ENCODE results near the gene IGF1. TPM values are rescaled to one million over a fixed set of nuclear protein-coding genes. Genes with fewer than 3 reads are reported as not detected.

Gene IGF1
- total RNA-seq, 1 donor from 2014 or later, result 10.9 TPM

DNA sequence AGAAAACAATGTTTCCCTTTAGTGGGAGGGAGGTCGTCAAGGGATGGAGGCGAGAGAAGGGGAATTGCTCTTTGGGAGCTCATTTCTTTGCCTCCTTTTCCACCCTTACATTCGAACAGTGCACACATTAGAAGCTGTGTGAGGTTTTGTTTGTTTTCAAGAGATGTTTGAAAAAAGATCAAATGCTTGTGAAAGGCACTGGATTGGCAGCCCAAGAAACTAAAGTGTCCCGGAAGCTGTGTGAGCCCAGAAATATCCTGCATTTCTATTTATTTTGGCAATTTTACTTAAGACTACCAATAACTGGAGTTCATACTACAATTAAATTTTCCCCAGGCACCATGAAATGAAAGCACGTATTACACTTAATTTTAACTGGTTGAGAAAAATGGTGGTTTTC lies 67.0 kb downstream of the IGF1 start:
- intact Hi-C loops (cut with DNase I), result no loop called here
- no peak for DNase-seq (ENCODE audit: missing footprints)
- no peak for ATAC-seq

DNA sequence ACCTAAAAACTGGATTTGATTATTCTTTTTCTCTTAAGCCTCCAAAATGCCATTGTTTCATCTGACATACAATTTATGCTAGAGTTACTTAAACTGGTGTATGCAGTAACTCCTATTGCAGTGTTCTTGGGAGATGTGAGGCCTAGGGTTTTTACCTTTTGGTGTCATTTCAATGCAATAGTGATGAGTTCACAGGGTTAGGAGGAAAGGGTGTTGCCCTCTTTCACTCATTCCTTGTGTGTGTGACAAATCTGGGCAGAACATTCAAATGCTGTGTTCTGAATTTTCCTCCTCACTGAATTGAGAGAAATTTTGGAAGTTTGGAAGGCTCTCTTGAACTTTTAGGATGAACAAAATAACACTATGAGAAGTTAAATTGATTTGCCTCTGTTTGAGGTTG lies 69.9 kb downstream of the IGF1 start:
- intact Hi-C loops (cut with DNase I), result no loop called here
- ATAC-seq, result no peak
- DNase-seq (ENCODE audit: missing footprints), result no peak

DNA sequence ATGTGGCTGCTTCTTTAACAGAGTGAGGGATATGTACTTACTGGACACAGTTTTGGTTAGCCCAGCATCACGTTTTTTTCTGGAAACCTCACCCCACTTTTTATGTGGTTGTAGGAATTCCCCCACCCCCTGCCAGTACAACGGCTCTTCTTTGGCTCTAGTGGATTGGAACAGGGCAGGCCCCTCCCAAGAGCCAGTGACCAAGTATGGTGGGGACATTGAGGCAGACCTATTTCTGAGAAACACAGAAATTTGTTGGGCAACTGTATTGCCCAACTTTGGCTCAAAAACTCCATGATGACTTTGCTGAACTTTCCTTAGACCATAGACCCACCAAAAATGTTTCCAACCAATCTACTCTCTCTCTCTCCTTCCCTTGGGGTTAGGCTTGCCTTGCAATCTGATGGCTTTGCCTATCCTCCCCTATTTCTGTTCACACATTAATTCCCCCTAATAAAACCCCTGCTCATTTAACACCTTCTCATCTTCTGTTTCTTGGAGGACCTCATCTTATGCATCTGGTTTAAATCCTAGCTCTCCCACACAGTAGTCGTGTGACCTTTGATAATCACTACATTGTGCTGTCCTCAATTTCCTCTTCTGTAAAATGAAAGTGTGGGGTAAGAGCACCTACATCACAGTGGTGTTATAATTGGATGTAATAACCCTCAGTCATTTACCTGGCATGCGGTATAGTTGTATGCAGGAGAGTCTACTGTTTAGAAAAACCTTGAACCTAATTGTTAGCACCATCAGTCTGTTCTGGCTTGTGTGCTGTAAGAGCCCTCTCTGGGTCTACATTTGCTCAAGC lies 71.7 kb downstream of the IGF1 start:
- intact Hi-C loops (cut with DNase I), result no loop called here
- no peak for DNase-seq (ENCODE audit: missing footprints)
- ATAC-seq, result no peak

DNA sequence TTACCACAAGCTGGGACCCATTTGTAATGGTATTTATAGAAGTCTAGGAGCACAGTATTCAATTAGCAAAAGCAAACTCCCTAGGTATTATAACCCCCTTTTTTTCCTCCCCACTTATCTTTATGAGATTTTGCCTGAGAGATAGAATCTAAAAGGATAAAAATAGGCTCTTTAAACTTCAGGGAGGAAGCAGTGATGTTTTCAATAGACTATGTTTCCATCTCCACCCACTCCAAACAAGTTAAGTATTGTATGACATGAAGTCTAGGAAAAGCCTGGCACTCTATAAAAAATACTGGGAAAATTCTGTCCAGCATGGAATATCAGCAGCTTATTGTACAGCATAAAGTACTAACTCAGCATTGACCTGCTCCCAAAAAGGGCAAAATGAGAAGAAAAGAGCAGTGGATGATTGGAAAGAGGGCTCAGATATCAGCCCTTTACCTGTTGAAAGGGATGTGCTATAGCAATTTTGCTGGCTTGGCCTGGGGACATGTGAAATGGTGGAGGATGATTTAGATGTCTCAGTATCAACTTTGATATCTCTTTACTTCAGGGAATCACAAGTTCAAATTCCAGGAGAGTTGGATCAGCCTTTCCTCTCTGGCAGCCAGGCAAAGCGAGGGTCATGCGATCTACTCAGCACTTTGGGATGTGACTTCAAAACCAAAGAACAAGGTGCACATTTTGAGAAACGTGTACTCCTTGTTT lies 72.4 kb downstream of the IGF1 start:
- ATAC-seq (no peak), DNase-seq (ENCODE audit: missing footprints) (no peak)
- intact Hi-C loops (cut with DNase I), result no loop called here

DNA sequence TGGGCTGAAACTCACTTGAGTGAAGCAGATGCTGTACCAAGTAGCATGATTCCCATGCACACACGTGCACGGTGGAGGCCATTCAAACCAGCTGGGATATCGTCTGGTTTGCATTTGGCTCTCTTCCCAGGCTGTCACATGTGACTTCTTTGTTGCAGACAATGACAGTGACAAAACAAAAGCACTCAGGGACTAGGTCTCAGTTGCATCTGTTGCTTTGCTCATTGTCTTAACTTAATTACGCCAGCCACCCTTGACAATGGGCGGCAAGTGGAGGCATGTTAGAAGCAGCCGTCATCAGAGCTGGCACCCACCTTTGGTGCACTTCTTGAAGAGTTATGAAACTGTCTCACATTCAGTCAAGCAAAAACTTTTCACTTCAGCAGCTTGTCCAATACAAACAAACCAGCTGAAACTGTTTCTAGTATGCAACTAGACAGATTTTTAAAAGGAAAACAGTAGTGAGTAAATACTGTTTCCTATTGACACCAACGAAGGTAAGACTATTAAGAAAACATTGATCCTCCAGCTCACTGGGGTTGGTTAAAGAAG lies 74.3 kb downstream of the IGF1 start:
- ATAC-seq, result peak; percentile 80
- DNase-seq (ENCODE audit: missing footprints), result peak; percentile 73
- intact Hi-C loops (cut with DNase I), result no loop called here

DNA sequence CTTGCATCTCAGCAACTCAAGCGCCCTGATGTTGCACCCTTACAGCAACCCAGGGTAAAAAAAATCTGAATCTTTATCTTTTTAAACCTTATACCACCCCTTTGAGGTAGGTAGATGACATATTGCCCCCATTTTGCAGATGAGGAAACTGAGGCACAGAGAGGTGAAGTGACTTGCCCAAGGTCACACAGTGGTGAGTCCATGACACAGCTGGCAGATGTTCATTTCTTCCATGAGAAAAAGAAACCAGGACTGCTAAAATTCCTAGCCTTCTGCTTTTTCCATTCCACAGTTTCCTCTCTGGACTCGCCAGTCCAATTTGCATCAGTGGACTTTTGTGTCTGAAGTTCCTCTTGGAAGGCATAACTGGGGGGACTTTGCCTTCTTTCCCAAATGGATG lies 79.3 kb downstream of the IGF1 start:
- no peak for DNase-seq (ENCODE audit: missing footprints)
- intact Hi-C loops (cut with DNase I), result no loop called here
- ATAC-seq, result no peak

DNA sequence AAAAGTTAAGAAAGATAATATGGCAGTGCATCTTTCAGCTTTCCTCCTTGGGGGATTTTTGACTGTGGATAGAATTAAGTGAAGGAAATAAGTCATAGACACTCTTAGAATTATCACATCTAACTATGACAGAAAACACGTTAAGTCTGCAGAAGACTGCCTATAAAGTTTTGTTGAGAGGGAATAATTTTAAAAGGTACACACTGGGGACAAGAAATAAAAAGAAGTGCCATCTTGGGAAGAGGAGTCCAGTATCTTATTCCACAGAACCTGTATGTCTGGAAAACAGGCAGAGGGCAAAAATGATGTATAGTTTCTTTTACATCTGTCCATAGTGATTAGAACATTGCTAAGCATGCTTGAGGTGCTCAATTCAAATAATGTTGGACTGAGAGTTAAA lies 80.7 kb downstream of the IGF1 start:
- ATAC-seq (no peak), DNase-seq (ENCODE audit: missing footprints) (no peak)
- intact Hi-C loops (cut with DNase I), result no loop called here

DNA sequence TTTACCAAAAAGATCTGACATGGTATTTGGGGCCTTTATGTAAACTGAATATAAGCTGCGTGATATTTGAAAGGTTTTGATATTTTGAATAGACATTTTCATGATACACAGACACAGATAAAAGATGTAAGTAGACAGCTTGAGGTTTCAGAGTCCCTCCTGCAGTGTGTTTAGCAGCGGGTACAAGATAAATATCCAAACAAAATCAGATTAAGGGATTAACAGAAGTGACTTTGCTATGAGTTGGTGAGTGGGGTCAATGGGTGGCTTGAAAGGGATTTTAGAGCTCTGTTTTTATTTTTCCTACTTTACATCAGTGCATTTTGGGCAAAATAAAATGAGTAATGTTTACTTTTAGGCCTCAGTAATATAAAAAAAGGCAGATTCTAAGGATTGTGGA lies 84.1 kb downstream of the IGF1 start:
- DNase-seq (ENCODE audit: missing footprints), result no peak
- no peak for ATAC-seq
- intact Hi-C loops (cut with DNase I), result no loop called here

DNA sequence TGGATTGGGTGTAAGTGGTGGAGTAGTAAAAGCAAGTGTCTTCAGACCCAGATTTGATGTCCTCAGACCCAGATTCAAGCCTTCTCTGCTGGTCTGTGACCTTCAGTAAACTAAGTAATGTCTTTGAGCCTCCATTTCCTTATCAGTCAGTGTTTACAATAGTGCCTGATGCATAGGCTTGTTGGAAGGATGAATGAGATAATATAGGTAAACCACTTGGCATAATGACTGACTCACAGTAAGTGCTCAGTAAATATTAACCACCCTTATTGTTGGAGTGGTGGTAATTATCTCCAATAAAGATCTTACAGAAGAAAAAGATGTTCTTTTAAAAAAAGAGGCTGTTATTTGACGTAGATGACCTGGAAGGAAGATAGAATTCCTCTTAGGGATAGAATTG lies 86.2 kb downstream of the IGF1 start:
- ATAC-seq, result no peak
- intact Hi-C loops (cut with DNase I), result no loop called here
- DNase-seq (ENCODE audit: missing footprints), result no peak

DNA sequence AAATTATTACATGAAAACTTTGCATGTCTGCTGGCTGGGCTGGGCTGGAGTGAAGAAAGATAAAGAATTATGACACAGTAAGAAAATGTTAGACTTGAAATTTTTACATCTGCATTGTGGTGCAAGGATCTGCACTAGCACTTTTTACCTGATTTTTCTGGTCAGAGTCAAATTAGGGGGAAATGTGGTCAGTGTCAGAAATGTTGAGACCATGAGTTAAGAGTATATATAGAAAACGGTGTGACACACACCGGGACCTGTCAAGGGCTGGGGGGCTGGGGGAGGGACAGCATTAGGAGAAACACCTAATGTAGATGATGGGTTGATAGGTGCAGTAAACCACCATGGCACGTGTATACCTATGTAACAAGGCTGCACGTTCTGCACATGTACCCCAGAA lies 90.3 kb downstream of the IGF1 start:
- intact Hi-C loops (cut with DNase I), result no loop called here
- no peak for ATAC-seq
- no peak for DNase-seq (ENCODE audit: missing footprints)

DNA sequence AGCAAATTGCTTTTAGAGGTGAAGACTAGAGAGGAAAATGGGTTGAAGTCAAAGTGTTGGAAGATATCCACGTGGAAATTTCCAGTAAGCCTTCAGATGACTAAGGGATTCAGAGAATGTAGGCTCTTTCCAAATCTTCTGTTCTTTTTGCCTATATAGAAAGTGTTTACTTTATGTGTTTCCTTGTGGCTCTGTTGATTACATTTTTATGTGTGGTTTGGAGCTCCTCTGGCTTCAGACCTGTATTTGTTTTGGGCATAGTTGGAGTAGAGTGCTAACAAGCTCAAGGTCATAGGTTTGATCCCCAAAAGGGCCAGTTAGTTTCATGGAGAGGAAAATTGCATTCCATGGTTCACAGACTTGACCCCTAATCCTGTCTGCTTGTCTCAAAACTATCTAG lies 91.9 kb downstream of the IGF1 start:
- ATAC-seq, result no peak

DNA sequence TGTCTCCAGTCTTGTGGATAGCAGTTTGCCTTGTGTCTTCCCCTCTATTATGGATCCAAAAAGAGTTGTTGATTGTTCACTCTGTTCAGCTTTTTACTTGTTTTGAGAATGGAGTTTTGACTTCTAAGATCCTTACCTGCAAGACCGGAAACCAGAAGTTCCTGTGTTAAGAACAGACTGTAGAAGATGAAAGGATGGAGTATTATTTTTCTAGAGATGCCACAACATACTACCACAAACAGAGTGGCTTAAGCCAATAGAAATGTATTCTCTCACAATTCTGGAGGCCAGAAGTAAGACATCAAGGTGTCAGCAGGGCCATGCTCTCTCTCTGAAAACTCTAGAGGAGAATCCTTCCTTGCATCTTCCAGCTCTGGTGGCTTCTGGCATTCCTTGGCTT lies 95.0 kb downstream of the IGF1 start:
- DNase-seq (ENCODE audit: missing footprints) (no peak), ATAC-seq (no peak)
- intact Hi-C loops (cut with DNase I), result no loop called here

More for the DNA sequence above, 91.9 kb downstream of the IGF1 start:
- intact Hi-C loops (cut with DNase I), result no loop called here
- DNase-seq (ENCODE audit: missing footprints), result no peak

DNA sequence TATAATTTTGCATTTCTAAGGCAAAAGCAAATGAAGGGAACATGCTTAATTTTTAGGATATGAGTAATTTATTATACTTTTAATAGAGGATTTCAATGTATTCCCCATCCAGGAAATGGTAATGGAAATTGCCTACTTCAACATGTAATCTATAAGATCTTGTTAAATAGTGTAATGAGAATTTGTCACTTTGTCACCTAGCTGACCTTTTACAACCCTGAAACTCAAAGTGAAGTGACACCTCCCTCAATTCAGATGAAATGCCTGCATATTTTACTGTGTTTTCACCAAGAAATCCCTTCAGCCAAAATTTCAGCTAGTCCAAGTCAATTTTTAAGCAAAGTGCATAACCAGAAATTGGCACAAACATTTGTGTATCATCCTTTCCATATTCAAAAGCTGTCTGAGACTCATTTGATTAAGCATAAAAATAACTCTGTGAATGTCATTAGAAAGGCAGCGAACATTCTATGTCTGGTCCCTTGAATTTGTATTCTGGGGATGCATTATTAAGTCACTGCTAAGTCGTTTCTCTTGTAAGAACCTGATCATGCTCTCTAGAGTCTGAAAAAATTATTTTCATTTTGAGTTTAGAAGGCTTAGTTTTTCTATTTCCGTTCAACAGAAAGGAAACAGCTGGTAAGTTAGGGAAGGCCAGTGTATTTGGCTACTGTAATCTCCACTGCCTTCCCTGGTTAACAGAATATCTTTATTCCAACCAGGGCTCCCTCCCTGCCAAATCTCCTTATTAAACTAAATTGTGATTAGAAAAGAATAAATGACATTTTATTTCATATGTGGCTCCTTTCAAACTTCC lies 100.8 kb downstream of the IGF1 start:
- intact Hi-C loops (cut with DNase I), result no loop called here
- peak; percentile 44 for ATAC-seq
- DNase-seq (ENCODE audit: missing footprints), result no peak

DNA sequence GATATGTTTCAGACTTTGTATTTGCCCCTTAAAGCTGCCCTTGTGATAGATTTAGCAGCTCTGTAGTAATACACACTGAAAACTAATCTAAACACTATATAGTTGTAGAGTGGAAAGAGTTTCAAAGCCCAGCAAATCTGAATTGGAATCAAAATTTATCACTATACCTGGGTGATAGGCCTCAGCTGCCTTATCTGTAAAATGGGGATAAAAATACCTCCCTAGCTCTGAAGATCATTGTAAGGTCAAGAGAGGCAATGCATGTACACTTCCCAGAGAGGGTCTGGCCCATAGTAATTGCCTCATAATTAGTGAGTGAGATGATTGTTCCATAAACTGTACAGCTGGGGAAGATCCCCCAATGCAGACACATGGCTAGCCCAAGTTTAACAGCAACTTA lies 103.6 kb downstream of the IGF1 start:
- intact Hi-C loops (cut with DNase I), result no loop called here
- no peak for DNase-seq (ENCODE audit: missing footprints)
- no peak for ATAC-seq

DNA sequence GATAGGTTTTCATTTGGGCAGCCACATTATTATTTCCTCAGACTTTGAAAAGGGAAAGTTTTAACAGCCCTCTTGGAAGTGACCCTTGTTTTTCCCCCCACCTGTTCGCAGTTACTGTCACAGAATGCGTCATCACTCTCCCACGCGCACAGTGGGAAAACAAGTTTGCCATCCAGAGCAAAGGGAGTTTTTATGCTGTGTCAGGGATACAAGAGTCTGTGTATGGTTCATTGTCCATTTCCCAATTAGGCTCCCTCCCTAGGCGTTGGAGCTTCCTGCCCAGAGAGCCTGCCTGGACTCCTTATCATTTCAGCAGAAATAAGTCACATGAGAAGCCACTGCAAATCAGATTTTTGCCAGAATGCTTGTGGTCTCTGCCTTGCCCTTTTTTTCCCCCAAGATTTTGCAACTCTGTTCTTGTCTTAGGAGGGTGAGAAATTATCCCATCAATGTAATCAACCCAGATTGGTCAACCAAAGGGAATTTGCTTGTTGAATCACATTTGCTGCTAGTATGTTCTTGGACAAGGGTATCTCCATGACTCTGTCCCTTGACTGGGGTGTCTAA lies 104.1 kb downstream of the IGF1 start:
- DNase-seq (ENCODE audit: missing footprints) (no peak), ATAC-seq (no peak)
- intact Hi-C loops (cut with DNase I), result no loop called here

DNA sequence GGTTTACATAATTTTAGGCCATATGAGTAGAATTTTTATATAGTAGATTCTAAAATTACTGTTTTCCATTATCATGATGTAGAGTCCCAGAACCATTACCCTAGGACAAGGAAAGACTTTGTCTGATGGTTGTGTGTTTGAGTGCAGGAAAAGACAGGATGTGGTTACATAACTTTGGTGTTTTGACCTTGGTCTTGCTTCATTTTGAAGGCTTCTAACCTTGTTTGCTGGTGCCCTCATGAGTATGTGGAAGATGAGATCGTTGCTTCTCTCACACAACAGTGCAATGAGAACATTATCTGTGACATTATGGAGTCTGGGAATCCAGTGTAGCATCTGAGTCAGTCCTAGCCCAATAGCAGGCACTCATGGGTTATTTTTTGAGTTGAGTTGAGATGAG lies 106.2 kb downstream of the IGF1 start:
- intact Hi-C loops (cut with DNase I), result no loop called here
- no peak for ATAC-seq
- DNase-seq (ENCODE audit: missing footprints), result no peak

DNA sequence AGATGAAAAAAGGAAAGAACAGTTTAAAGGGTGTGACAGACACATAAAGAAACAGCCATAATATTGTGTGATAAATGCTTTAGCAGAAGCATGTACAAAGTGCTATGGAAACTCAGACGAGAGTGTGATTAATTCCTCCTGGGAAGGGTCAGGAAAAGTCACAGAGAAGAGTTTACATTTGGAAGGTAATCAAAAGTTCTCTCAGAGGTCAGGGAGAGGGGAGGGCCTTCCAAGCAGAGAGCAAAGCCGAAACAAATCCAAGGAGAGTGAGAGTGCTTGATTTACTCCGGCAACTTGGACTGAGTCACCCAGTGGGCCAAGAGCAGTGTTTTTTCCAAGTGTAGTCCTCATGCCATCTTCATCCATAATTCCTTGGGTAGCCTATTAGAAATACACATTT lies 108.3 kb downstream of the IGF1 start:
- DNase-seq (ENCODE audit: missing footprints) (no peak), ATAC-seq (no peak)
- intact Hi-C loops (cut with DNase I), result no loop called here

DNA sequence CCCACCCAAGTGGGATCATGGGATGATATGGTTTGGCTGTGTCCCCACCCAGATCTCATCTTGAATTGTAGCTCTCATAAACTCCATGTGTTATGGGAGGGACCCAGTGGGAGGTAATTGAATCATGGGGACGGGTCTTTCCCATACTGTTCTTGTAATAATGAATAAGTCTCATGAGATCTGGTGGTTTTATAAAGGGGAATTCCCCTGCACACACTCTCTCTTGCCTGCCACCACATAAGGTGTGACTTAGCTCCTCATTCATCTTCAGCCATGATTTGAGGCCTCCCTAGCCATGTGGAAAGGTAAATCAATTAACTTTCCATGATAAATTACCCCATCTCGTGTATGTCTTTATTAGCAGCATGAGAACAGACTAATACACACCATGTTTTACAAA lies 109.2 kb downstream of the IGF1 start:
- intact Hi-C loops (cut with DNase I), result no loop called here
- ATAC-seq (no peak), DNase-seq (ENCODE audit: missing footprints) (no peak)

DNA sequence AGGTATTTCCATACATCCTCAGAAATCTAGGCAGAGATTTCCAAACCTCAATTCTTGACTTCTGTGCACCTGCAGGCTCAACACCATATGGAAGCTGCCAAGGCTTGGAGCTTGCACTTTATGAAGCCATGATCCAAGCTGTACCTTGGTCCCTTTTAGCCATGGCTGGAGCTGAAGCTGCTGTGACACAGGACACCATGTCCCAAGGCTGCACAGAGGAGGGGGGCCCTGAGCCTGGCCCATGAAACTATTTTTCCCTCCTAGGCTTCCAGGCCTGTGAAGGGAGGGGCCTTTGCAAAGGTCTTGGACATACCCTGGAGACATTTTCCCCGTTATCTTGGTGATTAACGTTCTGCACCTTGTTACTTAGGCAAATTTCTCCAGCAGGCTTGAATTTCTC lies 110.5 kb downstream of the IGF1 start:
- ATAC-seq (no peak), DNase-seq (ENCODE audit: missing footprints) (no peak)
- intact Hi-C loops (cut with DNase I), result no loop called here

All from Right ventricle myocardium inferior (tissue), 1 donor.